Type B pancreatic cell (in vitro differentiated cells): ENCODE data around the gene NEDD8. TPM values are rescaled to one million over a fixed set of nuclear protein-coding genes. Genes with fewer than 3 reads are reported as not detected.

Experiments
- DNase-seq: peaks from one replicate; pipeline ENCODE4 v3.0.0; 2021; ENCODE audit warnings: mixed read lengths; ENCODE audit not compliant: unreplicated experiment; ENCODE audit errors: extremely low spot score
- H3K27ac Mint-ChIP-seq: 2 replicates; pipeline ENCODE4 v1.8.0; 2021; ENCODE audit warnings: mild to moderate bottlenecking, mixed read lengths
- H3K27me3 Mint-ChIP-seq: 2 replicates; pipeline ENCODE4 v1.8.0; 2021; ENCODE audit warnings: mixed read lengths
- H3K36me3 Mint-ChIP-seq: 2 replicates; pipeline ENCODE4 v1.8.0; 2021; ENCODE audit warnings: mixed read lengths
- H3K4me1 Mint-ChIP-seq: one replicate; pipeline ENCODE4 v1.8.0; 2021; ENCODE audit warnings: mixed read lengths; ENCODE audit not compliant: unreplicated experiment
- H3K4me3 Mint-ChIP-seq: 2 replicates; pipeline ENCODE4 v1.8.0; 2021; ENCODE audit warnings: mild to moderate bottlenecking, mixed read lengths
- H3K9me3 Mint-ChIP-seq: 2 replicates; pipeline ENCODE4 v1.8.0; 2021; ENCODE audit warnings: mixed read lengths
- total RNA-seq: library from RNA; stranded (reverse); gene quantifications from 2 replicates; pipeline ENCODE4 v1.2.1, GENCODE V29; 2021; ENCODE audit warnings: low replicate concordance
- TF ChIP-seq, protein P1 (sequence below): fragments of 200-600 bp; sonication (generic); conservative IDR thresholded peaks from 2 replicates; pipeline ENCODE4 v1.5.0; 2021; ENCODE audit warnings: antibody characterized with exemption, mild to moderate bottlenecking

Gene NEDD8
- total RNA-seq, 1 donor from 2014 or later: 161 TPM

DNA sequence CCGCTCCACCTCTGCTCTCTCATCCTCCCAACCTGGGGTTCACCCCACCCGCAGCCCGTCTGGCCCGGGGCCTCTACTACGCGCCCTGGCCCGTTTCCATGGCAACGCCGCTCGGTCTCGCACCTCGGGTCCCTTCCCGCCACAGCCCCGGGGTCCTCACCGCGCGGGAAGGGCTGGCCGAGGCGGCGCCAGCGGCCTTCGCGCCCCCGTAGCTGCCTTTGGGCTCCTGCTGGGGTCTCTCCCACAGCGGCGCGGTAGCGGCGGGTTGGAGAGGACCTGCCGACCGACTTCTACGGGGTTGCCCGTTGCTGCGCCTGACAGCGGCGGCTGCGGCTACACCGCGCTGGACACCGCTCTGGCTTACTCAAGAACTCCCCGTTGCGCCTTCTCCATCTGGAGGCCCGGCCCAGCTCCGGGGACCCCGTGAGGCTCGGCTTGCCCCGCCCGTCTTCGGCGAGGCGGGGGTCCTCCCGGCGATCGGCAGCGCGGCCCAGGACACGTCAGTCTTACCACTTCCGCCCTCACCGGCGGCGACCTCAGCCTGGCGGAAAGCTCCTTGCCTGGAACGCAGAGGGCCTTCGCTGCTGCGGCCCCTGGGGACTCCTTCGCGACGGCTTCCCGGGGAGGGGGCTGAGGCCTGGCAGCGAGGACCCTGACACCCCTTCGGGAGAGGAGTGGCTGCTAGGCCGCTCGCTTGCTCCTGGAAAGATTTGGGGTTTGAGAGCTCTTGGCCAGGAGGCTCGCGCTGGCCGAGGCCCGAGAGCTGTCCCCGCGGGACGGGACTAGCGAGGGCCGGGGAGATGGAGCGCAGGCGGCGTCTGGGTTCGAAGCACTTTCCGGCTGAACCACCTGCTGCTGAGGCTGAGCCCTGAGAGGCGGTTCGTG is 36.7 kb downstream of the NEDD8 start, which contains the start of gene TM9SF1:
Gene TM9SF1, minus strand, starts transcription at position 256 of the 885 bp plus-strand sequence. CDS start 422 bp downstream, outside the sequence.
- Mint-ChIP-seq H3K36me3 (peaks cover 32% of the 10 kb centered on the region), H3K9me3 (no peaks in the 10 kb centered on the region), H3K4me3 (peak within 1 kb of the TSS; percentile 98), H3K27me3 (no peaks in the 10 kb centered on the region), H3K4me1 (peaks cover 34% of the 10 kb centered on the region), H3K27ac (peak within 1 kb of the TSS; percentile 96)
- peak; percentile 87 for DNase-seq
- TF ChIP-seq, protein P1, sequence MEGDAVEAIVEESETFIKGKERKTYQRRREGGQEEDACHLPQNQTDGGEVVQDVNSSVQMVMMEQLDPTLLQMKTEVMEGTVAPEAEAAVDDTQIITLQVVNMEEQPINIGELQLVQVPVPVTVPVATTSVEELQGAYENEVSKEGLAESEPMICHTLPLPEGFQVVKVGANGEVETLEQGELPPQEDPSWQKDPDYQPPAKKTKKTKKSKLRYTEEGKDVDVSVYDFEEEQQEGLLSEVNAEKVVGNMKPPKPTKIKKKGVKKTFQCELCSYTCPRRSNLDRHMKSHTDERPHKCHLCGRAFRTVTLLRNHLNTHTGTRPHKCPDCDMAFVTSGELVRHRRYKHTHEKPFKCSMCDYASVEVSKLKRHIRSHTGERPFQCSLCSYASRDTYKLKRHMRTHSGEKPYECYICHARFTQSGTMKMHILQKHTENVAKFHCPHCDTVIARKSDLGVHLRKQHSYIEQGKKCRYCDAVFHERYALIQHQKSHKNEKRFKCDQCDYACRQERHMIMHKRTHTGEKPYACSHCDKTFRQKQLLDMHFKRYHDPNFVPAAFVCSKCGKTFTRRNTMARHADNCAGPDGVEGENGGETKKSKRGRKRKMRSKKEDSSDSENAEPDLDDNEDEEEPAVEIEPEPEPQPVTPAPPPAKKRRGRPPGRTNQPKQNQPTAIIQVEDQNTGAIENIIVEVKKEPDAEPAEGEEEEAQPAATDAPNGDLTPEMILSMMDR: no peak

DNA sequence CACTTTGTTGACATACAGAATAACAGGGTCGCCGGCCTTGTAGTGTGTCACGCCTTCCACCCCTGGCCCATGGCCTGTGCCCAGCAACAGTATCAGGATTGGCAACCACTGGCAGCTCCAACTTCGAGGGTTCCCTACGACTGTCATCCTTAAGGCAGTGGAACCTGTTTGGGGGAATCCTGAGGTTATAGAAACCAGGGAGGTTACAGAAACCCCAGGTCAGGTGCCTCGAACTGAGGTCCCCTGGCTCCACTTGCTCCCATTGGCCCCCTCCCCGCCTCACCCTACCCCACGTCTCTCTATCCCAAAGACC is 37.3 kb downstream of the NEDD8 start:
- Mint-ChIP-seq H3K27ac (peak overlapping the region; percentile 88), H3K4me1 (peaks cover 34% of the 10 kb centered on the region), H3K27me3 (no peaks in the 10 kb centered on the region), H3K9me3 (no peaks in the 10 kb centered on the region), H3K4me3 (peak overlapping the region; percentile 98), H3K36me3 (peaks cover 35% of the 10 kb centered on the region)
- TF ChIP-seq, protein P1: no peak
- DNase-seq: no peak

GRCh38 chr14:24194186-24194872 is 37.8 kb downstream of the NEDD8 start:
- H3K4me3 Mint-ChIP-seq: peak overlapping the region; percentile 98
- H3K9me3 Mint-ChIP-seq: no peaks in the 10 kb centered on the region
- peak overlapping the region; percentile 88 for H3K27ac Mint-ChIP-seq
- peaks cover 35% of the 10 kb centered on the region for H3K4me1 Mint-ChIP-seq
- TF ChIP-seq, protein P1: no peak
- DNase-seq: no peak
- H3K27me3 Mint-ChIP-seq: no peaks in the 10 kb centered on the region
- peaks cover 35% of the 10 kb centered on the region for H3K36me3 Mint-ChIP-seq

- H3K27ac Mint-ChIP-seq: no peak overlapping the region
- peaks cover 27% of the 10 kb centered on the region for H3K36me3 Mint-ChIP-seq
- peak overlapping the region; percentile 52 for H3K4me3 Mint-ChIP-seq
- TF ChIP-seq, protein P1: no peak
- H3K4me1 Mint-ChIP-seq: peaks cover 33% of the 10 kb centered on the region
- no peaks in the 10 kb centered on the region for H3K9me3 Mint-ChIP-seq
- no peak for DNase-seq
- H3K27me3 Mint-ChIP-seq: no peaks in the 10 kb centered on the region
Observed at GRCh38 chr14:24192933-24193332, 39.2 kb downstream of the NEDD8 start.

GRCh38 chr14:24190416-24190815 is 41.8 kb downstream of the NEDD8 start:
- H3K27me3 Mint-ChIP-seq: no peaks in the 10 kb centered on the region
- H3K4me3 Mint-ChIP-seq: no peak overlapping the region
- H3K9me3 Mint-ChIP-seq: no peaks in the 10 kb centered on the region
- no peak for DNase-seq
- TF ChIP-seq, protein P1: no peak
- H3K27ac Mint-ChIP-seq: no peak overlapping the region
- peaks cover 22% of the 10 kb centered on the region for H3K36me3 Mint-ChIP-seq
- H3K4me1 Mint-ChIP-seq: peaks cover 29% of the 10 kb centered on the region
